HepG2 (cell line): Measurements from ENCODE around the gene DSTYK. TPM values are rescaled to one million over a fixed set of nuclear protein-coding genes. Genes with fewer than 3 reads are reported as not detected.

Source experiments
- ATAC-seq: fragments of 200-7000 bp; cut with Tn5 transposase; 3 replicates; pipeline ENCODE4 v1.9.1; 2020; ENCODE audit warnings: mild to moderate bottlenecking, moderate library complexity
- BruUV-seq: library from RNA; stranded (reverse); fragments of 400-500 nt; replicated peaks from 2 replicates; lab custom pipeline; 2021; lab: Mats Ljungman, UMichigan
- CTCF ChIA-PET: fragments of 300-600 bp; formaldehyde crosslinking; extraction: SDS; loops from one replicate; lab custom pipeline; 2021; ENCODE audit warnings: low total read pairs, inconsistent platforms, low intra/inter-chr PET ratio; lab: Yijun Ruan, JAX
- POLR2A ChIA-PET: fragments of 350-600 bp; sonication (Branson Sonifier 250); formaldehyde crosslinking; loops from one replicate; lab custom pipeline; 2020; ENCODE audit warnings: antibody characterized with exemption, inconsistent platforms; lab: Yijun Ruan, JAX
- DNase-seq: peaks from one replicate; pipeline ENCODE4 v3.0.0-alpha.2; 2015; ENCODE audit warnings: low spot score
- FAIRE-seq: peaks from 3 replicates; lab custom pipeline; 2011; peaks lifted over from hg19 to GRCh38; lab: Jason Lieb, UNC
- H2AFZ ChIP-seq: one replicate; pipeline ENCODE4 v1.6.1; 2011; ENCODE audit warnings: low read length, inconsistent platforms
- H3K27ac ChIP-seq: fragments of 300-600 bp; 3 replicates; pipeline ENCODE4 v1.8.0; 2011; ENCODE audit warnings: mixed run types, mild to moderate bottlenecking, mixed read lengths, low read length, inconsistent platforms; ENCODE audit not compliant: insufficient read depth; ENCODE audit errors: extremely low read length
- H3K27me3 ChIP-seq, 2 experiments: fragments of 200-600 bp in 1 of 2; 2 replicates in 1 of 2; 3 replicates in 1 of 2; pipeline versions ENCODE4 v1.6.0 to v1.8.0; 2011; ENCODE audit warnings: low read length in 2 of 2, mild to moderate bottlenecking in 2 of 2, moderate library complexity in 2 of 2, inconsistent platforms in 1 of 2; ENCODE audit not compliant: insufficient read depth in 2 of 2, control insufficient read depth in 1 of 2
- H3K36me3 ChIP-seq, 2 experiments: fragments of 200-600 bp in 1 of 2; replicated peaks in 1 of 2; 2 replicates in 1 of 2; 3 replicates in 1 of 2; pipeline versions ENCODE4 v1.5.1 to v1.8.0; 2011; ENCODE audit warnings: low read length in 2 of 2, inconsistent platforms in 1 of 2; ENCODE audit not compliant: insufficient read depth in 2 of 2, control insufficient read depth in 1 of 2
- H3K4me1 ChIP-seq: 2 replicates; pipeline ENCODE4 v1.5.1; 2012; ENCODE audit warnings: low read length, inconsistent platforms; ENCODE audit not compliant: insufficient read depth
- H3K4me2 ChIP-seq: 2 replicates; pipeline ENCODE4 v1.6.0; 2011; ENCODE audit warnings: low read depth, low read length, inconsistent platforms
- H3K4me3 ChIP-seq, 3 experiments: fragments of 200-600 bp in 1 of 3; sonication (generic), shearing (Covaris generic) in 1 of 3; replicated peaks in 1 of 3; 2 replicates each; pipeline ENCODE4 v1.5.1; 2011 to 2016; ENCODE audit warnings: low read length in 3 of 3, inconsistent platforms in 2 of 3, low read depth in 2 of 3, mild to moderate bottlenecking in 2 of 3, control low read depth in 1 of 3, mixed read lengths in 1 of 3; ENCODE audit not compliant: insufficient read depth in 1 of 3
- H3K79me2 ChIP-seq: one replicate; pipeline ENCODE4 v1.6.1; 2011; ENCODE audit warnings: low read length, inconsistent platforms; ENCODE audit not compliant: insufficient read depth
- H3K9ac ChIP-seq: 2 replicates; pipeline ENCODE4 v1.6.0; 2011; ENCODE audit warnings: mild to moderate bottlenecking, low read depth, low read length, inconsistent platforms; ENCODE audit not compliant: insufficient read depth
- H3K9me3 ChIP-seq: 2 replicates; pipeline ENCODE4 v1.5.1; 2012; ENCODE audit warnings: mild to moderate bottlenecking, low read length
- H4K20me1 ChIP-seq: 2 replicates; pipeline ENCODE4 v1.6.0; 2011; ENCODE audit warnings: inconsistent platforms, mild to moderate bottlenecking, low read length, moderate library complexity; ENCODE audit not compliant: insufficient read depth
- CBX5 ChIP-seq: sonication (generic); formaldehyde crosslinking; IDR thresholded peaks from 2 replicates; pipeline ENCODE4 v1.4.0; 2020; ENCODE audit warnings: missing genetic modification reagents, borderline replicate concordance
- CHCHD3 ChIP-seq: sonication (generic); formaldehyde crosslinking; IDR thresholded peaks from 2 replicates; pipeline ENCODE4 v1.8.0; 2022; ENCODE audit warnings: mild to moderate bottlenecking, missing genetic modification reagents, moderate library complexity
- HHEX ChIP-seq: IDR thresholded peaks from 2 replicates; pipeline ENCODE4 v1.6.1; 2016; ENCODE audit warnings: control low read depth
- HNF1A ChIP-seq, 2 experiments: sonication (generic) in 1 of 2; formaldehyde crosslinking in 1 of 2; IDR thresholded peaks; 2 replicates each; pipeline versions ENCODE4 v1.4.0 to v1.6.1; 2016 to 2020; ENCODE audit warnings: borderline replicate concordance in 1 of 2, low read depth in 1 of 2, mild to moderate bottlenecking in 1 of 2, missing genetic modification reagents in 1 of 2
- IKZF1 ChIP-seq: fragments of 450-650 bp; IDR thresholded peaks from 2 replicates; pipeline ENCODE4 v1.7.1; 2016
- KLF13 ChIP-seq: sonication (generic); formaldehyde crosslinking; IDR thresholded peaks from 2 replicates; pipeline ENCODE4 v1.4.0; 2020; ENCODE audit warnings: mild to moderate bottlenecking, missing genetic modification reagents
- MXD3 ChIP-seq: IDR thresholded peaks from 2 replicates; pipeline ENCODE4 v1.6.1; 2016; ENCODE audit warnings: mild to moderate bottlenecking, missing biosample characterization, missing genetic modification reagents
- RAD51 ChIP-seq: fragments of 450-650 bp; IDR thresholded peaks from 2 replicates; pipeline ENCODE4 v1.6.1; 2016; ENCODE audit warnings: borderline replicate concordance
- RARG ChIP-seq: sonication (generic); formaldehyde crosslinking; IDR thresholded peaks from 2 replicates; pipeline ENCODE4 v1.4.0; 2020; ENCODE audit warnings: low read depth, mild to moderate bottlenecking, missing genetic modification reagents
- RNF219 ChIP-seq: sonication (generic); formaldehyde crosslinking; IDR thresholded peaks from 2 replicates; pipeline ENCODE4 v1.5.0; 2020; ENCODE audit warnings: mild to moderate bottlenecking, missing genetic modification reagents
- TP53 ChIP-seq: sonication (generic); formaldehyde crosslinking; conservative IDR thresholded peaks from 2 replicates; pipeline ENCODE4 v1.4.0; 2020; ENCODE audit warnings: missing genetic modification reagents
- U2AF1 ChIP-seq: fragments of 200-400 bp; formaldehyde crosslinking; optimal IDR thresholded peaks from 2 replicates; pipeline ENCODE3; 2017; ENCODE audit warnings: mild to moderate bottlenecking, low read depth, low read length
- ZNF124 ChIP-seq: sonication (generic); formaldehyde crosslinking; IDR thresholded peaks from 2 replicates; pipeline ENCODE4 v1.4.0; 2020; ENCODE audit warnings: missing genetic modification reagents
- ZNF670 ChIP-seq: sonication (generic); formaldehyde crosslinking; IDR thresholded peaks from 2 replicates; pipeline ENCODE4 v1.8.0; 2022; ENCODE audit warnings: mild to moderate bottlenecking, missing genetic modification reagents, borderline replicate concordance
- ZSCAN29 ChIP-seq: sonication (generic); formaldehyde crosslinking; conservative IDR thresholded peaks from 2 replicates; pipeline ENCODE4 v1.4.0; 2020; ENCODE audit warnings: mild to moderate bottlenecking, missing genetic modification reagents
- WGBS: methylation state at CpG from one replicate; pipeline ENCODE4 v1.1.6; 2017; ENCODE audit warnings: low lambda C conversion rate; 5-methylcytosine and 5-hydroxymethylcytosine counted together
- in situ Hi-C: cut with HindIII; loops from 2 replicates; pipeline ENCODE4 v1.10.0; 2017; ENCODE audit warnings: low pct_unique_long_range_greater_than_20kb; ENCODE audit not compliant: extremely low pct_ligation_motif_present
- intact Hi-C: fragments of 100-400 bp; cut with micrococcal nuclease; formaldehyde crosslinking; loops from one replicate; pipeline ENCODE4 v1.10.0; 2022; ENCODE audit not compliant: unreplicated experiment
- polyA plus RNA-seq, 8 experiments: library from polyadenylated mRNA; depleted of rRNA in 3 of 8; stranded (reverse) in 7 of 8; unstranded in 1 of 8; fragments of >200 nt; fragmentation: Illumina TruSeq in 4 of 8; extraction: Trizol in 4 of 8; gene quantifications; 2 replicates each; pipeline versions ENCODE4 v1.2.1 to v1.2.3, GENCODE V29; 2011 to 2016; ENCODE audit warnings: low read depth in 4 of 8, missing spikeins in 1 of 8, mixed read lengths in 1 of 8; ENCODE audit not compliant: insufficient read depth in 1 of 8
- total RNA-seq, 5 experiments: library from RNA; depleted of rRNA; stranded (reverse); fragments of >200 nt; fragmentation: Illumina TruSeq; extraction: Trizol; gene quantifications; 2 replicates each; pipeline ENCODE4 v1.2.3, GENCODE V29; 2016; ENCODE audit warnings: low read depth in 1 of 5

Gene DSTYK
- total and polyA plus RNA-seq, 2 of the 13 experiments (the other 11 are each of a cell fraction or from before 2014, with no cell fraction given) = 2.6 to 4.8 TPM

- H3K9ac ChIP-seq = no peak overlapping the region
- ChIA-PET POLR2A (no interaction called here), CTCF (no interaction called here)
- H3K4me1 ChIP-seq = peaks cover 27% of the 10 kb centered on the region
- intact Hi-C loops = no loop called here
- no peak overlapping the region for H3K4me3 ChIP-seq
- no peak overlapping the region for H3K4me2 ChIP-seq
- TF ChIP-seq RAD51 (no peak), TP53 (CRISPR knock-in tag) (no peak), ZNF124 (CRISPR knock-in tag) (no peak), ZSCAN29 (CRISPR knock-in tag) (no peak), IKZF1 (no peak), KLF13 (CRISPR knock-in tag) (no peak), CHCHD3 (no peak), RARG (CRISPR knock-in tag) (no peak), HNF1A (IDR thresholded peaks at IDR 0.05; ENCODE audit: low read depth) (no peak), HNF1A (CRISPR knock-in tag; IDR thresholded peaks at IDR 0.05; ENCODE audit: borderline replicate concordance) (no peak), HHEX (CRISPR knock-in tag) (no peak), CBX5 (no peak), ZNF670 (no peak), MXD3 (CRISPR knock-in tag) (no peak), U2AF1 (no peak), RNF219 (CRISPR knock-in tag) (no peak)
- no peak for ATAC-seq
- in situ Hi-C loops = no loop called here
- H3K36me3 ChIP-seq = peaks cover 0 to 3% of the 10 kb centered on the region in 2 experiments; a peak in 2 of 5 replicates
- BruUV-seq = no TSS peak
- no peaks in the 10 kb centered on the region for H3K9me3 ChIP-seq
- H4K20me1 ChIP-seq = no peaks in the 10 kb centered on the region
- no peak overlapping the region for H3K27ac ChIP-seq
- WGBS = 97% methylated on average over 10 of the region's 10 CpGs
- DNase-seq = no peak
- H3K27me3 ChIP-seq = no peaks in the 10 kb centered on the region
- peaks cover 4% of the 10 kb centered on the region for H3K79me2 ChIP-seq
- no peak for FAIRE-seq
- H2AFZ ChIP-seq = no peak overlapping the region
Measured at GRCh38 chr1:205187420-205187819, 24.1 kb downstream of the DSTYK start.
